NCI-H1105 treated with DMSO at 0.1 percent for 48 hours (cell line): Measurements from ENCODE around the gene ETNK2.
"Not testable (repeated sequence)": the region's sequence is repeated elsewhere in the genome, so short reads cannot be mapped to it uniquely, and the experiment has no call there.

Experiments used
- DNase-seq: peaks from one replicate; lab custom pipeline; 2025; lab: John Stamatoyannopoulos, UW

The ETNK2 gene

GRCh38 chr1:204098683-204099082 lies 53.2 kb downstream of the ETNK2 start:
- DNase-seq, result no peak

GRCh38 chr1:204096931-204097330 lies 54.9 kb downstream of the ETNK2 start:
- DNase-seq, result no peak

- DNase-seq, result peak; percentile 37
These were observed 56.8 kb downstream of the ETNK2 start for GRCh38 chr1:204094856-204095634.

- no peak for DNase-seq
These were observed 57.5 kb downstream of the ETNK2 start for GRCh38 chr1:204094313-204094729.

GRCh38 chr1:204093781-204094180 lies 58.1 kb downstream of the ETNK2 start:
- DNase-seq, result no peak

- peak; percentile 39 for DNase-seq
These were observed 58.5 kb downstream of the ETNK2 start for GRCh38 chr1:204093421-204093717.

GRCh38 chr1:204092632-204093420 lies 59.0 kb downstream of the ETNK2 start:
- no peak for DNase-seq

- no peak for DNase-seq
These were observed 60.0 kb downstream of the ETNK2 start for GRCh38 chr1:204091787-204092312.

GRCh38 chr1:204091066-204091465 lies 60.8 kb downstream of the ETNK2 start:
- no peak for DNase-seq

- DNase-seq, result not testable (repeated sequence)
These were observed 61.7 kb downstream of the ETNK2 start for GRCh38 chr1:204090132-204090531.

- DNase-seq, result no peak
These were observed 62.6 kb downstream of the ETNK2 start for GRCh38 chr1:204089044-204089751.

- DNase-seq, result no peak
These were observed 63.2 kb downstream of the ETNK2 start for GRCh38 chr1:204088596-204088995.

- DNase-seq, result no peak
These were observed 63.8 kb downstream of the ETNK2 start for GRCh38 chr1:204087893-204088528.

- no peak for DNase-seq
These were observed 64.5 kb downstream of the ETNK2 start for GRCh38 chr1:204087181-204087892.

- DNase-seq, result no peak
These were observed 66.0 kb downstream of the ETNK2 start for GRCh38 chr1:204085876-204086275.

GRCh38 chr1:204084247-204084772 lies 67.5 kb downstream of the ETNK2 start:
- DNase-seq, result peak; percentile 95

- DNase-seq, result no peak
These were observed 68.4 kb downstream of the ETNK2 start for GRCh38 chr1:204083491-204083890.

GRCh38 chr1:204081791-204082513 lies 69.9 kb downstream of the ETNK2 start:
- no peak for DNase-seq

- DNase-seq, result no peak
These were observed 70.6 kb downstream of the ETNK2 start for GRCh38 chr1:204081164-204081790.
